Subcutaneous adipose tissue (tissue), 4 donors: ENCODE data around the gene OIT3. TPM values are rescaled to one million over a fixed set of nuclear protein-coding genes. Genes with fewer than 3 reads are reported as not detected.

ENCODE experiments used
- total RNA-seq, 4 donors: library from RNA; depleted of rRNA; stranded (reverse); fragments of >200 nt; gene quantifications; one replicate each; pipeline ENCODE4 v1.1.0, GENCODE V29; 2016
- TF ChIP-seq, protein P1 (sequence below): fragments of 450-650 bp; IDR thresholded peaks from one replicate; pipeline ENCODE4 v1.5.1; 2016; ENCODE audit warnings: low read depth, mild to moderate bottlenecking, control low read depth, antibody characterized with exemption, moderate library complexity

Gene OIT3
- total RNA-seq, 4 donors from 2014 or later = not detected

DNA sequence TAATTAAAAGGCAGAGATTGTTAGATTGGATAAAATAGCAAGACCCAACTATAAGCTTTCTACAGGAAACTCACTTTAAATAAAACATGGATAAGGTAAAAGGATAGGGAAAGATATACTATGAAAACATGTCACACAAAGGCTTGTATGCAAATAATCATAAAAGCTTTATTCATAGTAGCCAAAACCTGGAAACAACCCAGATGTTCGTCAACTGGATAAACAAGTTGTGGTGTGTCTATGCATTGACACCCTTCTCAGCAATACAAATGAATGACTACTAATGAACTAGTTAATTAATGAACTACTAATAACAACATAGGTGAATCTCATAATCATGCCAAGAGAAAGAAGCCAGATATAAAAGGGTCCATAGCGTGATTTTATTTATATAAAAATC lies 37.7 kb upstream of the OIT3 start:
- TF ChIP-seq, protein P1, sequence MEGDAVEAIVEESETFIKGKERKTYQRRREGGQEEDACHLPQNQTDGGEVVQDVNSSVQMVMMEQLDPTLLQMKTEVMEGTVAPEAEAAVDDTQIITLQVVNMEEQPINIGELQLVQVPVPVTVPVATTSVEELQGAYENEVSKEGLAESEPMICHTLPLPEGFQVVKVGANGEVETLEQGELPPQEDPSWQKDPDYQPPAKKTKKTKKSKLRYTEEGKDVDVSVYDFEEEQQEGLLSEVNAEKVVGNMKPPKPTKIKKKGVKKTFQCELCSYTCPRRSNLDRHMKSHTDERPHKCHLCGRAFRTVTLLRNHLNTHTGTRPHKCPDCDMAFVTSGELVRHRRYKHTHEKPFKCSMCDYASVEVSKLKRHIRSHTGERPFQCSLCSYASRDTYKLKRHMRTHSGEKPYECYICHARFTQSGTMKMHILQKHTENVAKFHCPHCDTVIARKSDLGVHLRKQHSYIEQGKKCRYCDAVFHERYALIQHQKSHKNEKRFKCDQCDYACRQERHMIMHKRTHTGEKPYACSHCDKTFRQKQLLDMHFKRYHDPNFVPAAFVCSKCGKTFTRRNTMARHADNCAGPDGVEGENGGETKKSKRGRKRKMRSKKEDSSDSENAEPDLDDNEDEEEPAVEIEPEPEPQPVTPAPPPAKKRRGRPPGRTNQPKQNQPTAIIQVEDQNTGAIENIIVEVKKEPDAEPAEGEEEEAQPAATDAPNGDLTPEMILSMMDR = no peak

DNA sequence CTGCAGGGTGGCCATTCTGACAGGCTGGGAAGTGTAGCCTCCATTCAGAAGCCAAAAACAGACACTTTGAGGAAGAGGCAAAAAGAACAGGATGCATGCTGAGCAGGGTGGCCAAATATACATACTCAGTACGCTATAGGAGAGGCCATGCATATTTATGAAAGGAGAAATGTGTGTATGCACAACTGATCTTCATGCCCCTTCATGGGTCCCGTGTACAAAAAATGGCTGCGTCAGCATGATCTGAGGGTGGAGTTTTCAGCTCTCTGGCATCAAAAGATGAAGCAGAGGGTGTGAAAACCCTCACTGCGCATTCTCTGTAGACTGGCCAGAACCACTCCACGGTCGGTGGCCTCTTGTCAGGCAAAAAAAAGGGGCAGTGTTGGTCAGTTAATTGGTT lies 35.5 kb upstream of the OIT3 start:
- TF ChIP-seq, protein P1 = no peak

DNA sequence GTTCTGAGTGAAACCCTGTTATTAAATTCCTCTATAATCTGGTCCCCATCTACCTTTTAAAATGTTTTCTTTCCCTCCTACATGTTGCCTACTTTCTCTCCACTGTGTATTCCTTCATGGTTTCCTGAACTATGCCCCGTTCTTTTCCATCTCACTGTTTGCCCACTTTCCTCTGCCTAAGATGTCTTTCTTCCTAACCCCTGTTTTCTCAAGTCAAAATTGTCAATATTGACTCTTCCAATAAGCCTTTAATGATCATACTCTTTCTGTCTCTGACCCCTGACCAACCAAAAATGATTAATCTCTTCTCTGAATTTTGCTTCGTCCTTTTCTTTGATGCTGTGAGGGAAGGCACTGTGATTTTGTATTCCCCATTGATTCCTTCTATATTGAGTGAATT lies 30.6 kb upstream of the OIT3 start:
- TF ChIP-seq, protein P1 = no peak

DNA sequence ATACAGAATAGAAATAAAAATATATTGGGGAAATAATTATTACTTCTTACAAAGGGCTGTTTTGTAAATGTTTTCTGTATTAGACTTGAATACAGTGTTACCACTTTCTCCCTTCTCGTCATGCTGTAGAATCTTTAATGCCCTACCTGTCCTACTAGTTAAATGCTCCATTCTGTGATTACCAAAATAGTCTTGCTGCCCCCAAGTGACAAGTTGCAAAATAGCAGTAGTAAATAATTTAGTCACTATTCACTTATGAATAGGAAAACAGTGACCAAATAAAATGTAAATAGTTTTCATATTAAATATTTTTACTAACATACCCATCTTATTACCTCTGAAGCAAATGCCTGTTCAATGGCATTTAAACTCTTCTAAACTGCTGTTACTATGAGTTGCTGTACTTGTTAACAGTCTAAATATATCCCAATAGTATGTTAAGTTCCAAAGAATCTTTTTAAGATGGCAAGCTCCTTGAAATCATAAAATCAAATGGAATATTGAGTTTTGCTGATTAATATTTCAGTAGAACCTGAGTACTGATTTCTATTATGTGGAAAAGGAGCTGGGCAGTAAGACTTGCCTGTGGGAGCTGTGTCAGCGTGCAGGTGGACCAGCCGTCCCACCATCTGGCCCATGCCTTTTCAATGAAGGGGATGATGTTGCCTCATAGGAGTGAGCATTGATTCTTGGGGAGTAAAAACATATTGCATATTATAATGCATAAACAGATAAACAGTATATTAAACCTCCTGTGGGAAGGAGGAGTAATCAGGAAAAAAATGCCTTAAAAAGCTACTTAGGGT lies 18.1 kb upstream of the OIT3 start:
- TF ChIP-seq, protein P1 = no peak

DNA sequence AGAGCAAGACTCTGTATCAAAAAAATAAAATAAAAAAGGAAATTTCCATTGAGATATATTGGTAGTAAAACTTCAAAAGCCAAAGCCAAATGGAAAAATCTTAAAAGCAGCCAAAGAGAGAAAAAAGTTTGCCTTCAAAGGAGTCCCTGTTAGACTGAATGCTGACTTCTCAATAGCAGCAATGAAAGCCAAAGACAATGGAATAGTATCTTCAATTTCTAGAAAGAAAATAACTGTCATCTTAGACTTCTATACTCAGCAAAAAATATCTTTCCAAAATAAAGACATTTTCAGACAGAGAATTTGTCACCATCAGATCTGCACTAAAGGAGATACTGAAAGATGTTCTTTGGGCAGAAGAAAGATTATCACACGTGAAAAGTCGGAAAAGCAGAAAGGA lies 14.3 kb upstream of the OIT3 start:
- TF ChIP-seq, protein P1 = no peak

DNA sequence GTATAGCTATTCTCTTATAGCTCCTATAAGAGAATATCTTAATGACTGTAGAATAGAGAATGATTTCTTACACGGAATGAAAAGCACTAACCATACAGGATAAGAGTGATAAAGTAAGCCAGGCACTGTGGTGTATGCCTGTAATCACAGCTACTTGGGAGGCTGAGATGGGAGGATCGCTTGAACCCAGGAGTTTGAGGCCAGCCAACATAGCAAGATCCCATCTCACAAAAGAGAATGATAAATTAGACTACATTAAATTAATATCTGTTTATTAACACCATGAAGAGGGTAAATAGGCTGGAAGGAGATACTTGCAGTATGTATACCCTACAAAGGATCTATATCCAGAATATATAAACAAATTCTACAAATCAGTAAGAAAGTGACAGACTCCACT lies 12.2 kb upstream of the OIT3 start:
- TF ChIP-seq, protein P1 = no peak

DNA sequence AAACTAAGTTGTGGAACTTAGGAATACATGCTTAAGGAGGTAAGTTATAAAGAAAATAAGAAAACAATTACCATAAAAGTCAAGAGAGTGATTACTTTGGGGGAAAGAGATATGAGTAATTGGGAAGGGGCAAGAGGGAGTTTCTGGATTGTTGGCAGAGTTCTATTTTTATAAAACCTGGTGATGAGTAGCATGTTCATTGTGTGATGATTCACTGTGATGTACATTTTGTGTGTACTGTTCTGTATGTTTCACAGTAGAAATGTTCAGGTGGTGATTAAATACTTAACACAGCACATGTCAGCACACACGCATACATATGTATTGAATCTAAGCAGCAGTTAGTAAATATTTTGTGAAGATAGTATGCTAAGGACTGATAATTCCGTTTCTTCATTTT lies 9.7 kb upstream of the OIT3 start:
- TF ChIP-seq, protein P1 = no peak
